HL-60 (cell line): ENCODE data around the gene SMTNL2.

Experiments used
- DNase-seq, 2 experiments: peaks; one replicate each; pipeline ENCODE4 v3.0.0-alpha.2; 2010 to 2020; ENCODE audit warnings: low read depth in 1 of 2, low spot score in 1 of 2
- H3K27ac ChIP-seq: fragments of 250-450 bp; sonication (Bioruptor Pico); replicated peaks from 2 replicates; pipeline ENCODE4 v1.5.1; 2020; ENCODE audit warnings: mild to moderate bottlenecking, moderate library complexity
- H3K27me3 ChIP-seq: fragments of 250-450 bp; sonication (Bioruptor Pico); 2 replicates; pipeline ENCODE4 v1.5.1; 2021; ENCODE audit warnings: mild to moderate bottlenecking, moderate library complexity; ENCODE audit not compliant: insufficient read depth, poor library complexity, severe bottlenecking
- H3K4me3 ChIP-seq: replicated peaks from 2 replicates; pipeline ENCODE4 v1.5.1; 2011; ENCODE audit warnings: mild to moderate bottlenecking, control low read depth, low read length; ENCODE audit not compliant: insufficient read depth
- CTCF ChIP-seq: IDR thresholded peaks from one replicate; pipeline ENCODE4 v1.5.1; 2011; ENCODE audit warnings: low read length, control low read depth, inconsistent platforms; ENCODE audit not compliant: insufficient read depth
- GABPA ChIP-seq: IDR thresholded peaks from 2 replicates; pipeline ENCODE4 v1.6.1; 2012; ENCODE audit warnings: low read depth
- POLR2AphosphoS5 ChIP-seq: IDR thresholded peaks from 2 replicates; pipeline ENCODE4 v1.6.1; 2012; ENCODE audit warnings: low read depth
- SPI1 ChIP-seq: IDR thresholded peaks from 2 replicates; pipeline ENCODE4 v1.6.1; 2012; ENCODE audit warnings: low read depth, mild to moderate bottlenecking, borderline replicate concordance
- TF ChIP-seq, protein P1 (sequence below): IDR thresholded peaks from 2 replicates; pipeline ENCODE4 v1.6.1; 2012; ENCODE audit warnings: low read depth; ENCODE audit not compliant: insufficient replicate concordance

Gene SMTNL2

GRCh38 chr17:4586043-4586442, 1.7 kb downstream of the SMTNL2 start:
- no peak for TF ChIP-seq SPI1
- TF ChIP-seq CTCF = no peak
- no peak for TF ChIP-seq GABPA
- TF ChIP-seq, protein P1, sequence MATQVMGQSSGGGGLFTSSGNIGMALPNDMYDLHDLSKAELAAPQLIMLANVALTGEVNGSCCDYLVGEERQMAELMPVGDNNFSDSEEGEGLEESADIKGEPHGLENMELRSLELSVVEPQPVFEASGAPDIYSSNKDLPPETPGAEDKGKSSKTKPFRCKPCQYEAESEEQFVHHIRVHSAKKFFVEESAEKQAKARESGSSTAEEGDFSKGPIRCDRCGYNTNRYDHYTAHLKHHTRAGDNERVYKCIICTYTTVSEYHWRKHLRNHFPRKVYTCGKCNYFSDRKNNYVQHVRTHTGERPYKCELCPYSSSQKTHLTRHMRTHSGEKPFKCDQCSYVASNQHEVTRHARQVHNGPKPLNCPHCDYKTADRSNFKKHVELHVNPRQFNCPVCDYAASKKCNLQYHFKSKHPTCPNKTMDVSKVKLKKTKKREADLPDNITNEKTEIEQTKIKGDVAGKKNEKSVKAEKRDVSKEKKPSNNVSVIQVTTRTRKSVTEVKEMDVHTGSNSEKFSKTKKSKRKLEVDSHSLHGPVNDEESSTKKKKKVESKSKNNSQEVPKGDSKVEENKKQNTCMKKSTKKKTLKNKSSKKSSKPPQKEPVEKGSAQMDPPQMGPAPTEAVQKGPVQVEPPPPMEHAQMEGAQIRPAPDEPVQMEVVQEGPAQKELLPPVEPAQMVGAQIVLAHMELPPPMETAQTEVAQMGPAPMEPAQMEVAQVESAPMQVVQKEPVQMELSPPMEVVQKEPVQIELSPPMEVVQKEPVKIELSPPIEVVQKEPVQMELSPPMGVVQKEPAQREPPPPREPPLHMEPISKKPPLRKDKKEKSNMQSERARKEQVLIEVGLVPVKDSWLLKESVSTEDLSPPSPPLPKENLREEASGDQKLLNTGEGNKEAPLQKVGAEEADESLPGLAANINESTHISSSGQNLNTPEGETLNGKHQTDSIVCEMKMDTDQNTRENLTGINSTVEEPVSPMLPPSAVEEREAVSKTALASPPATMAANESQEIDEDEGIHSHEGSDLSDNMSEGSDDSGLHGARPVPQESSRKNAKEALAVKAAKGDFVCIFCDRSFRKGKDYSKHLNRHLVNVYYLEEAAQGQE = no peak
- TF ChIP-seq POLR2AphosphoS5 = no peak
- Histone ChIP-seq H3K27me3 (peaks cover 7% of the 10 kb centered on the region), H3K27ac (no peak overlapping the region), H3K4me3 (no peak overlapping the region)
- DNase-seq = no peak

DNA sequence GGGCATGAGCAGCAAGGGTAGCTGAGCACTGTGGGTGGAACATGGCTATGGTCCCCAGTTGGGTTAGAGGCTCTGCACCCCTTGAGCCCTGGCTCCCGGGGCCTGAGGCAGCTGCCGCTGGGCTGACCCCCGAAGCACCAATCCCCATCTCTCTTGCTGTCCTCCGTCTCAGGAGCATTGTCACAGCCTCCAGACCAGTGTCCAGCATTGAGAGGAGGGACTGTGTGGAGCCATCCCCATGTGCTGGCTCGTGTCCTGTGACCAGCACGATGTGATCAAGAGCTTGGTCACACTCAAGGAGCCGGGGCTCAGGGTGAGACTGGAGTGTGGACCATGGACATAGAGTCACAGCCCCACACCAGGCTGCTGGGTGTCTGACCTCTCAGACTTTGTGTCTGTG, 2.9 kb downstream of the SMTNL2 start:
- Histone ChIP-seq H3K27me3 (peaks cover 7% of the 10 kb centered on the region), H3K27ac (no peak overlapping the region), H3K4me3 (no peak overlapping the region)
- DNase-seq = no peak
- no peak for TF ChIP-seq POLR2AphosphoS5
- no peak for TF ChIP-seq CTCF
- no peak for TF ChIP-seq SPI1
- TF ChIP-seq, protein P1 = no peak
- TF ChIP-seq GABPA = no peak

- DNase-seq = no peak
- Histone ChIP-seq H3K27ac (no peak overlapping the region), H3K4me3 (no peak overlapping the region), H3K27me3 (peaks cover 6% of the 10 kb centered on the region)
- TF ChIP-seq SPI1 = no peak
- no peak for TF ChIP-seq CTCF
- no peak for TF ChIP-seq GABPA
Measured at GRCh38 chr17:4587803-4588202, 3.5 kb downstream of the SMTNL2 start.

DNA sequence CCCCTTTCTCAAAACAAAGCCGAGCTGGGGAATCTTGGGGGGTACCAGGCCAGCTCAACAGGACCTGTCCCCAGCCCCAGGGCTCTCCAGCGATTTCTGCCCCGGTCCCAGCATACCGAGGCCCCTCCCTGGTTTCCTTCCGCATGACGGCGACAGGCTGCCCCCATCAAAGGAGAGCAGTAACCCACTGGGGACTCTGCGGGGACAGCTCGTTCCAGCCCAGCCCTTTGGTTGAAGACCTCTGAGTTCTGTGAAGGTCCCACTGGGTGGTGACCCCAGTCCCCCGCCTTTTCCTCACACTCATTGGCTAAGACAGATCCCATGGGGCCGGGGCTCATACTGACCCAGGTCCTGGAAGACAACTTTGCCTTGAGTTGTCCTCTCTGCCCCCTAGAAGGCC, 4.1 kb downstream of the SMTNL2 start:
- H3K27ac ChIP-seq = no peak overlapping the region
- TF ChIP-seq GABPA (no peak), POLR2AphosphoS5 (no peak), SPI1 (no peak), CTCF (no peak)
- TF ChIP-seq, protein P1 = no peak
- DNase-seq = no peak
- H3K4me3 ChIP-seq = no peak overlapping the region
- H3K27me3 ChIP-seq = peaks cover 6% of the 10 kb centered on the region
